GM12878 (cell line): ENCODE data around the gene SCNN1A. TPM values are rescaled to one million over a fixed set of nuclear protein-coding genes. Genes with fewer than 3 reads are reported as not detected.

Experiments
- BHLHE40 ChIP-seq, 2 experiments: fragments of 450-650 bp in 1 of 2; IDR thresholded peaks; 2 replicates each; pipeline ENCODE4 v1.6.1; 2011 to 2017; ENCODE audit warnings: low read depth in 2 of 2, borderline replicate concordance in 1 of 2, improper control_type of control experiment in 1 of 2, low read length in 1 of 2, mild to moderate bottlenecking in 1 of 2
- CHD4 ChIP-seq: fragments of 200-600 bp; sonication (generic); IDR thresholded peaks from 2 replicates; pipeline ENCODE4 v1.6.1; 2016; ENCODE audit warnings: mild to moderate bottlenecking
- CREB1 ChIP-seq: IDR thresholded peaks from 2 replicates; pipeline ENCODE4 v1.6.1; 2012; ENCODE audit warnings: low read depth, mild to moderate bottlenecking, inconsistent platforms
- EGR1 ChIP-seq, 2 experiments: IDR thresholded peaks; 1 replicate in 1 of 2; 2 replicates in 1 of 2; pipeline ENCODE4 v1.6.1; 2011 to 2012; ENCODE audit warnings: low read depth in 2 of 2, low read length in 2 of 2, borderline replicate concordance in 1 of 2, mild to moderate bottlenecking in 1 of 2, moderate library complexity in 1 of 2
- ETV6 ChIP-seq, 2 experiments: fragments of 450-650 bp in 1 of 2; IDR thresholded peaks in 1 of 2; conservative IDR thresholded peaks in 1 of 2; 2 replicates each; pipeline ENCODE4 v1.6.1; 2014; ENCODE audit warnings: antibody characterized with exemption in 1 of 2, borderline replicate concordance in 1 of 2, low read depth in 1 of 2, mild to moderate bottlenecking in 1 of 2, moderate library complexity in 1 of 2
- JUND ChIP-seq: IDR thresholded peaks from 2 replicates; pipeline ENCODE4 v1.6.1; 2012; ENCODE audit warnings: low read depth, mild to moderate bottlenecking, low read length, improper control_type of control experiment, moderate library complexity
- KLF5 ChIP-seq: fragments of 450-650 bp; IDR thresholded peaks from 2 replicates; pipeline ENCODE4 v1.6.1; 2014; ENCODE audit warnings: mild to moderate bottlenecking; ENCODE audit not compliant: partially characterized antibody
- MAX ChIP-seq: IDR thresholded peaks from 2 replicates; pipeline ENCODE4 v1.6.1; 2012; ENCODE audit warnings: low read depth, low read length, improper control_type of control experiment
- MEF2A ChIP-seq: IDR thresholded peaks from 2 replicates; pipeline ENCODE4 v1.6.1; 2011; ENCODE audit warnings: low read depth, mild to moderate bottlenecking, low read length, moderate library complexity; ENCODE audit not compliant: insufficient read depth
- MEF2B ChIP-seq: fragments of 450-650 bp; IDR thresholded peaks from 2 replicates; pipeline ENCODE4 v1.6.1; 2018; ENCODE audit warnings: mild to moderate bottlenecking, moderate library complexity; ENCODE audit not compliant: partially characterized antibody, poor library complexity, severe bottlenecking
- MLLT1 ChIP-seq: fragments of 450-650 bp; IDR thresholded peaks from 2 replicates; pipeline ENCODE4 v1.6.1; 2016; ENCODE audit warnings: mild to moderate bottlenecking
- RB1 ChIP-seq: fragments of 450-650 bp; formaldehyde crosslinking; IDR thresholded peaks from 2 replicates; pipeline ENCODE4 v1.6.1; 2017; ENCODE audit warnings: mild to moderate bottlenecking, borderline replicate concordance
- RCOR1 ChIP-seq: conservative IDR thresholded peaks from 2 replicates; pipeline ENCODE4 v1.6.1; 2012; ENCODE audit warnings: low read depth, low read length, improper control_type of control experiment
- RELA ChIP-seq: fragments of 450-650 bp; IDR thresholded peaks from 2 replicates; pipeline ENCODE4 v1.8.0; 2014; ENCODE audit warnings: borderline replicate concordance; ENCODE audit not compliant: partially characterized antibody
- RELB ChIP-seq: fragments of 450-650 bp; IDR thresholded peaks from 2 replicates; pipeline ENCODE4 v1.6.1; 2017; ENCODE audit warnings: low read depth, mild to moderate bottlenecking, moderate library complexity
- REST ChIP-seq: IDR thresholded peaks from 2 replicates; pipeline ENCODE4 v1.6.1; 2012; ENCODE audit warnings: mild to moderate bottlenecking, low read depth, low read length
- TAF1 ChIP-seq: IDR thresholded peaks from 2 replicates; pipeline ENCODE4 v1.6.1; 2011; ENCODE audit warnings: mild to moderate bottlenecking, low read depth, low read length, borderline replicate concordance
- ZBTB33 ChIP-seq: fragments of 450-650 bp; IDR thresholded peaks from 2 replicates; pipeline ENCODE4 v1.6.1; 2017; ENCODE audit warnings: mild to moderate bottlenecking
- ZNF217 ChIP-seq: fragments of 450-650 bp; IDR thresholded peaks from 2 replicates; pipeline ENCODE4 v1.6.1; 2017; ENCODE audit warnings: antibody characterized with exemption, mild to moderate bottlenecking
- polyA plus RNA-seq, 11 experiments: library from polyadenylated mRNA; depleted of rRNA in 4 of 11; unstranded in 6 of 11; stranded (reverse) in 5 of 11; fragments of >200 nt; fragmentation: Nextera tagmentation in 4 of 11; fragmentation: Illumina TruSeq in 1 of 11; extraction: Ambion mirVana in 4 of 11; extraction: Trizol in 1 of 11; gene quantifications; 1 replicate in 1 of 11; 2 replicates in 10 of 11; pipeline versions ENCODE4 v1.2.1 to v1.2.3, GENCODE V29; 2011 to 2016; ENCODE audit warnings: inconsistent platforms in 2 of 11, missing spikeins in 2 of 11, low read depth in 1 of 11
- total RNA-seq, 4 experiments: library from RNA; depleted of rRNA in 3 of 4; stranded (reverse); fragments of >200 nt in 3 of 4; fragmentation: Illumina TruSeq in 1 of 4; extraction: Trizol in 1 of 4; gene quantifications; 2 replicates each; pipeline versions ENCODE4 v1.2.1 to v1.2.3, GENCODE V29; 2013 to 2021

The SCNN1A gene
- total and polyA plus RNA-seq, 10 of the 15 experiments (the other 5 are each of a cell fraction or from before 2014, with no cell fraction given): 0.14 to 0.69 TPM; not detected in 8

GRCh38 chr12:6312529-6313325, 62.6 kb downstream of the SCNN1A start (continued):
- TF ChIP-seq KLF5: no peak
- TF ChIP-seq ETV6 (conservative IDR thresholded peaks at IDR 0.05 in 1 of 2, IDR thresholded peaks at IDR 0.05 in 1 of 2; ENCODE audit: borderline replicate concordance in 1 of 2, low read depth in 1 of 2): no peak
- no peak for TF ChIP-seq CHD4
- peak; percentile 81 to 92 for TF ChIP-seq BHLHE40 (IDR thresholded peaks at IDR 0.05; ENCODE audit: borderline replicate concordance in 1 of 2, low read depth in 2 of 2, low read length in 1 of 2)
- TF ChIP-seq ZBTB33: no peak
- no peak for TF ChIP-seq CREB1
- 0 out of 2 replicates have a peak, but pooled peaks have one; percentile 55 for TF ChIP-seq RCOR1
- peak; percentile 89 for TF ChIP-seq MEF2B
- TF ChIP-seq MEF2A: no peak
- TF ChIP-seq TAF1: no peak
- TF ChIP-seq JUND: no peak
- TF ChIP-seq ZNF217: no peak
- peak; percentile 98 for TF ChIP-seq RELB
- peak; percentile 59; the same call in 1 of the 2 replicates for TF ChIP-seq RB1
- peak; percentile 67; the same call in 1 of the 2 replicates for TF ChIP-seq MLLT1
- TF ChIP-seq MAX: 0 out of 2 replicates have a peak, but pooled peaks have one; percentile 25
- no peak for TF ChIP-seq REST
- TF ChIP-seq RELA: peak; percentile 95
- TF ChIP-seq EGR1 (IDR thresholded peaks at IDR 0.05; ENCODE audit: borderline replicate concordance in 1 of 2, low read depth in 2 of 2, low read length in 2 of 2): no peak
